ENCODE results near the gene SEMA3G.

DNA sequence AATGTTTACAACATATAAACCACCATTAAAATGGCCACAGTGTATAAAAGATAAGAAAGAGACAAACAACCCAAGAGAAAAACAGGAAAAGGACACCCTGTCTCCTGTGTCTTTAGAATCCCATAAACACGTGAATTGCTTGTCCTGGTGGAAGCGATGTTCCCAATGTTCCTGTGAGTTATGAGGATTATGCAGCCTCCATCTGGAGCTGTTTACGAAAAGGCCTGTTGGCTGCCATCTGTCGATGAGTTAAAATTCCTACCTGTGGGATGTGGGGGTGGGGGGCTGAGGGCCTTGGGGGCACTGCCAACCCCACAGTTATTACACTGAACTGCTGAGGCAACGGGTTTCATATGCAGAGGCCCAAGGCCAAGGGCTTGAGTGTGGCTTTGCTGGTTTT, 24.1 kb upstream of the SEMA3G start:
- no peak for TF ChIP-seq CTCF (conservative IDR thresholded peaks at IDR 0.05; ENCODE audit: low read depth, low read length)
- TF ChIP-seq EZH2 (IDR thresholded peaks at IDR 0.05; ENCODE audit: low read length, unreplicated experiment), result no peak
- no peak for TF ChIP-seq EZH2phosphoT487 (IDR thresholded peaks at IDR 0.05; ENCODE audit: borderline replicate concordance, low read length)
